LoVo (cell line): ENCODE data around the gene FNDC4.
"Not testable (repeated sequence)": the region's sequence is repeated elsewhere in the genome, so short reads cannot be mapped to it uniquely, and the experiment has no call there.

ENCODE experiments used
- DNase-seq: peaks from one replicate; pipeline ENCODE4 v3.0.0-alpha.2; 2016; ENCODE audit warnings: low spot score

FNDC4 gene, protein sequence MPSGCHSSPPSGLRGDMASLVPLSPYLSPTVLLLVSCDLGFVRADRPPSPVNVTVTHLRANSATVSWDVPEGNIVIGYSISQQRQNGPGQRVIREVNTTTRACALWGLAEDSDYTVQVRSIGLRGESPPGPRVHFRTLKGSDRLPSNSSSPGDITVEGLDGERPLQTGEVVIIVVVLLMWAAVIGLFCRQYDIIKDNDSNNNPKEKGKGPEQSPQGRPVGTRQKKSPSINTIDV

DNA sequence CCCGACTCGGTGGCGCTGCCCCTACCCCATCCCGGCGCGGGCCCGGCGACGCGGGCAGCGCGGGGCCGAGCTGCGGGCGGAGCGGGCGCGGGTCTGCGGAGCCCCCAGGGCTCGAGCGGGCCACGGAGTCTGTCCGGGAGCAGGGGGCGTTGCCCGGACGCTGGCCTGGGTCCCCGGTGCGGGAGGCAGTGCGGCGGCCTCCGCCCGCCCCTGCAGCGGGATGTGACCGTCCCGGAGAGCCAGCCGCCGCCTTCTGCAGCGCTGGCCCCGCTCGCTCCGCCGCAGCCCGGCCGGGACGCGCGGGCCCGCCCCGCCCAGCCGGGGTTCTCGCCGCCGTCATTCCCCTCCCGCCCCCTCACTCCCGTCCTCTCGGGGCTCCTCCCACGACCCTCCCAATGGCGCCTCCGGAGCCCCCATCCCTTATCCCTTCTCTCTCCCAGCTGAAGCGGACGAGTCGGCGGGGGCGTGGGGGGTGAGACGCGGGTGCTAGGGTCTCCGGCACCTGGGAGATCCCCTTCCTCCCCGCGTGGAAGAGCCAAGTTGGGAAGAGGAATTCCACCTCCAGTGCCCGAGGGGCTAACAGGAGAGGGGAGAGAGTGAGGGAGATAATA, at the start of gene FNDC4:
TSS of gene FNDC4 (minus strand) at position 257 of the 611 bp plus-strand sequence. CDS start 521 bp downstream, outside the sequence.
- DNase-seq, result peak; percentile 19

DNA sequence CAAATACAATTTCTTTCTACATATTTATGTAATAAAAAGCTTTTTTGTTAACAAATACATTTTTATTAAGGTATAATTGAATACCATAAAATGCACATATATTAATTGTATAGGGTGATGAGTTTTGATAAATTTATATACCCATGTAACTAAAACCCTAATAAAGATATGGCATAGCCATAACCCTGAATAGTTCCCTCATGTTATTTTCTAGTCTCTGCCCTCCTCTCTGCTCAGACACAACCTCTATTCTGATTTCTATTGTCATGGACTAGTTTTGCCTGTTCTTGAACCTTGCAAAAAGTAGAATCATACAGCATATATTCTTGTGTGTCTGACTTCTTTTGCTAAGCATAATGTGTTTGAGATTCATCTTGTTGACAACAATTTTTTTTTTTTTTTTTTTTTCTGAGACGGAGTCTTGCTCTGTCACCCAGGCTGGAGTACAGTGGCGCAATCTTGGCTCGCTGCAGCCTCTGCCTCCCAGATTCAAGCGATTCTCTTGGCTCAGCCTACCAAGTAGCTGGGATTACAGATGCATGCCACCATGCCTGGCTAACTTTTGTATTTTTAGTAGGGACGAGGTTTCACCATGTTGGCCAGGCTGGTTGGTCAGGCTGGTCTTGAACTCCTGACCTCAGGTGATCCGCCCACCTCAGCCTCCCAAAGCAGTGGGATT, 49.3 kb upstream of the FNDC4 start:
- no peak for DNase-seq

DNA sequence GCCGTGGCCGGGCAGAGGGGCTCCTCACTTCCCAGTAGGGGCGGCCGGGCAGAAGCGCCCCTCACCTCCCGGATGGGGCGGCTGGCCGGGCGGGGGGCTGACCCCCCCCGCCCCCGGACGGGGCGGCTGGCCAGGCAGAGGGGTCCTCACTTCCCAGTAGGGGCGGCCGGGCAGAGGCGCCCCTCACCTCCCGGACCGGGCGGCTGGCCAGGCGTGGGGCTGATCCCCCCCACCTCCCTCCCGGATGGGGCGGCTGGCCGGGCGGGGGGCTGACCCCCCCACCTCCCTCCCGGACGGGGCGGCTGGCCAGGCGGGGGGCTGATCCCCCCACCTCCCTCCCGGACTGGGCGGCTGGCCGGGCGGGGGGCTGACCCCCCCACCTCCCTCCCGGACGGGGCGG, 44.6 kb upstream of the FNDC4 start:
- DNase-seq, result not testable (repeated sequence)

DNA sequence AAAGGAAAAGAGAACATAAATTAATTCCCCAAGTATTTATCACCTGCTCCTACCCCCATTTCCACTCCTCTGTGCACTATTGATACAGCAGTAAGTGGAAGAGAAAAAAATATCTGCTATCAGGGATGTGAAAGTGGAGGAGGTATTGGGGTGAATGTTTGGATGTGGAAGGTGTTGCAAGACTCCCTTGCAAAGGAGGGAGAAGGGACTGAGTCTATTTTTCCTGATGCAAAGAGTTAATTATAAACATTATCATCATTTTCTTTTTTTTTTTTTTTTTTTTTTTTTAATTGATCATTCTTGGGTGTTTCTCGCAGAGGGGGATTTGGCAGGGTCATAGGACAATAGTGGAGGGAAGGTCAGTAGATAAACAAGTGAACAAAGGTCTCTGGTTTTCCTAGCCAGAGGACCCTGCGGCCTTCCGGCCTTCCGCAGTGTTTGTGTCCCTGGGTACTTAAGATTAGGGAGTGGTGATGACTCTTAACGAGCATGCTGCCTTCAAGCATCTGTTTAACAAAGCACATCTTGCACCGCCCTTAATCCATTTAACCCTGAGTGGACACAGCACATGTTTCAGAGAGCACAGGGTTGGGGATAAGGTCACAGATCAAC, 43.9 kb upstream of the FNDC4 start:
- DNase-seq, result not testable (repeated sequence)

DNA sequence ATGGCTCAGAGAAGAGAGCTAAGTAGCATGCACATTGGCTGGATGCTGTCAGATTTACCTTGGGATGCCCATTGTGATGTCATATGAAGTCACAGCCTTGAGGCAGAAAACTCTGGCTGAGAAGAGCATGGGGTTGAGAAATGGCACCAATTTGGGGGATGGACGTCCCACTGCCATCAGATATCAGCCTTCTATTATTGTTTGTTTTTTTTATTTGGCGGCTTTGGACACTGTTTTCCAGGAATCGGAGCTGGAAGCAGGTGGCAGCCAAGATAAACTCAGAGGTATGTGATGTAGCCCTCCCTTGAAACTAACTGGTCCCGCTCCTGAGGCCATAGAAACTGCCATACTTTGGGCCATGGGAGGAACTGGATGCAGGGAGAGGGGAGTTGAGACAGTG, 42.3 kb upstream of the FNDC4 start:
- DNase-seq, result no peak

DNA sequence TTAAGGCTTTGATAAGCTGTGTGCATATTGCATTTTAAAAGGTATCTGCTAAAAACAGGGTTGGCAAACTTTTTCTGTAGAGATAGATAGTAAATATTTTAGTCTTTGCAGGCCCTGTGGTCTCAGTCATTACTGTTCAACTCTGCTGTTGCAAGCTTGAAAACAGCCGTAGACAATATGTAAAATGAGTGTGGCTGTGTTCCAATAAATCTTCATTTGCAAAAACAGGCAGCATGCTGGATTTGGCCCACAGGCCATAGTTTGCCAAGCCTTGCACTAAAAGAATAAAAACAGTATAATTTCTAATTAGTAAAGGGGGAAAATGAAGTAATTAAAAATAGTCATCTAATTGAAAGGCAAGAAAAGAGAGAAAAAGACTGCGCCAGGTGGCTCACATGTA, 37.0 kb upstream of the FNDC4 start:
- DNase-seq, result no peak

DNA sequence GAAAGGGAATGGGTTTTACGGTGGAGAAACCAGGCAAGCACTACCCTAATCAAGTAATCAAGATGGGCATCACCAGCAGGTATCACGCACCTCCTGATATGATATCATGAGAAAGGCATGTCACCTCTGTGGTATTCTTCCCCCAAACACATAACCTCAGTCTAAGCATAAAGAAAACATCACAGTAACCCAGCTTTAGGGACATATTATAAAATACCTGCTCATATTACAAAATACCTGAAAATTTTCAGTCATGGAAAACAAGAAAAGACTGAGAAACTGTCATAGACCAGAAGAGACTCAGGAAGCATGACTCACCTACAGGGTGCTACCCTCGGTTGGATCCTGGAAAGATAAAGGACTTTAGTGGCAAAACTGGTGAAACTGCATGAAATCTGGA, 32.2 kb upstream of the FNDC4 start:
- DNase-seq, result no peak

DNA sequence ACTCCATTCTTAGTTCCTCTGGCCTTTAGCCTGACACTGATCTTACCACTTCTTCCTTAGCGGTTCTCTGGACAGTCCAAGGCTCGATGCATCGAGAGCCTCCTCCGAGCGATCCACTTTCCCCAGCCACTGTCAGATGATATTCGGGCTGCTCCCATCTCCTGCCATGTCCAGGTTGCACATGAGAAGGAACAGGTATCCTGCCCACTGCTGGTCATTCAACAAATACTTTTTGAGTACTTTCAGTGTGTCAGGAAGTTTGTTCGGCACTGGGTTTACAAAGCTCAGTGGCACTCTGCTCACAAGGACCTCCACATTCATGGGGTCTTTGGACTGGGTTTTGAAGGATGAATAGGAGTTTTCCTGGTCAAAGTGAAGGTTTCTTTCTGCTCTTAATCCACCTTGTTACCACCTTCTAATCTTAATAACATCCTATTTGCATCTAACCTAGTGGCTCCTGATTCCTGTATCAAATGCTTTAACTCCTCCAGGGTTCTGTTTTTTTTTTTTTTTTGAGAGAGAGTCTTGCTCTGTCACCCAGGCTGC, 27.5 kb upstream of the FNDC4 start:
- DNase-seq, result no peak

DNA sequence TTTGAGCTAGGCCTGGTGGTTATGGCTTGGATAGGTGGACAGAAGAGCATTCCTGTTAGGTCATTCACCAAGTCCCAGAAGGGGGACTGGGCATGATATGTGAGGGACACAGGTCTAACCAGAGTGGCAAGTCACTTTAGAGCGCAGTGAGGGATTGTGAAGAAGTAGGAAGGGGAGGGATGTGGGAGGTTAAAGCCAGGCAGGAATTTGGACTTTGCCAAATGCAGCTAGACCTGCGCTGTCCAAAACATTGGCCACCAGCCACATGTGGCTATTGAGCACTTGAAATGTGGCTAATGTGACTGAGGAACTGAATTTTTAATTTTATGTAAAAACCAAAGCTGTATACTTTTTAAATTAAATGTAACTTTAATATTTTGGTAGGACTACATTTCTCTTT, 25.3 kb upstream of the FNDC4 start:
- no peak for DNase-seq

DNA sequence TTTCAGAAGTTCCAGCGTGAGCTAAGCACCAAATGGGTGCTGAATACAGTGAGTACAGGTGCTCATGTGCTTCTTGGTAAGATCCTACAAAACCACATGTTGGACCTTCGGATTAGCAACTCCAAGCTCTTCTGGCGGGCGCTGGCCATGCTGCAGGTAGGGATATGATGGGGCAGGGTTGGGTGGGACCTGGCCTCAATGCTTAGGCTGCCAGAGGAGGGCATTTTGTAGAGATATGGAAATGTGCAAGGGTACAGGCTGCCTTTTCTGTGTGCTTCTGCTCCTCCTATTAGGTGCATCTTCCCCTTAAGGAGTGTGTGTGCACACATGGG, 23.7 kb upstream of the FNDC4 start:
- no peak for DNase-seq

DNA sequence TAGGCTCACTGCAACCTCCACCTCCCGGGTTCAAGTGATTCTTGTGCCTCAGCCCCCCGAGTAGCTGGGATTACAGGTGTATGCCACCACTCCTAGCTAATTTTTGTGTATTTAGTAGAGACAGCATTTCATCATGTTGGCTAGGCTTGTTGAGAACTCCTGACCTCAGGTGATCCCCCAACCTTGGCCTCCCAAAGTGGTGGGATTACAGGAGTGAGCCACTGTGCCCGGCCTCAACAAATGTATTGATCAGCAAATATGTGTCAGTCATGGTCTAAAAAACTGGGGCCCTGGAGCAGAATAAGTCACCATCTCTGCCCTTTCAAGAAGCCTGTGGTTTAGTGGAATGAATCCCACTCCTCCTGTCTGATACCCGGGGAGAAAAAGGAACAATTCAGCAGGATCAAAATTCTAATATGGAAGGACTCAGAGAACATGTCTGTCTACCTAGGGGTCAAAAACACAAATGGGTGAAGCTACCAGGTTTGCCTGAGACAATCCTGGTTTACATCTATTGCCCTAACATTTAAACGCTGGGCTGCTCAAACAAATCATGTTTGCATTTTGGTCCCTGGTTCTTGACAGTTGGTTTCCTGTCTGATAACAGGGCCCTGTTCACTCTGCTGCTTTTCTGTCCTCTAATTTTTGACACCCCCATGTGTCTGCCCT, 23.2 kb upstream of the FNDC4 start:
- DNase-seq, result no peak

DNA sequence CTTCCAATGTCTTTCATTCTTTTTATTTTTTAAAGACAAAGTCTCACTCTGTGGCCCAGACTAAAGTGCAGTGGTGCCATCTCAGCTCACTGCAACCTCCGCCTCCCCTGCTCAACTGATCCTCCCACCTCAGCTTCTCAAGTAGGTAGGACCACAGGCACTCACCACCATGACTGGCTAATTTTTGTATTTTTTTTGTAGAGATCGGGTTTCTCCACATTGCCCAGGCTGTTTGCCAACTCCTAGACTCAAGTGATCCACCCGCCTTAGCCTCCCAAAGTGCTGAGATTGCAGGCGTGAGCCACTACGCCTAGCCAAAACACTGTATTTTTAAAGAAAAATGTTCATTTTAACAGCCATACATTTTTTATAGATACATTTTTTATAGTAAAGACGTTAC, 14.3 kb upstream of the FNDC4 start:
- no peak for DNase-seq

DNA sequence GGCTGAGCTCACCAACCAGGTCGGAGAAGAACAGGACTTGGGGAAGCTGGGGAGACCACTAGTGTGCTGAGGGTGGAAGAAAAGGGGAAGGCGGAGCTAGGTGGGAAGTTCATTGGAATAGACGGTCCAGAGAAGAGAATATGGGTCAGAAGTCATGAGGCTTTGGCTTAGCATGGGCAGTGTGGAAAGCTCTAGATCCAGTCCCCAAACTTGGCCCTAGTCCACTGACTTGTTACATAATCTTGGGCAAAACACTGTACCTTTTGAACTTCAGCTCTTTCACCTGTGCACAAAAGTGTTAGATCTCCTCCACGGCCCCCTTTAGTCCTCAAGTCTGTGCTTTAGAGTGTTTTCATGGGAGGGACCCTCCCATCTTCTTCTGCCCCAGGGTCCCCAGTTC, 12.3 kb upstream of the FNDC4 start:
- DNase-seq, result no peak

DNA sequence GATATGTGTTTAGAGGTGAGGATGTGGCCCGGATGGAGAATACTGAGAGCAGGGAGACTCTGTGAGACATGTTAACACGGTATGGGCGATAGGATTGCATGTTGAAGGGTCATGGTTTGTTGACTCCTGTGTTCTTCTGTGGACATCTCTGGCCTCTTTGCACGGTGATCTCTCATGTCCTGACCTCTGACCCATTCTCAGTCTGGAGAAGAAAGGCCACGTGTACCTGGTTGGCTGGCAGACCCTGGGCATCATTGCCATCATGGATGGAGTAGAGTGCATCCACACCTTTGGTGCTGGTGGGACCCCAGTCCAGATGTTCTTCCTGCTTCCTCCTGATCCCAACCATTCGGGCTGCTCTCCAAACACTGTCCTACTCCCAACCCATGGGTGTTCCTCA, 11.6 kb upstream of the FNDC4 start:
- no peak for DNase-seq

DNA sequence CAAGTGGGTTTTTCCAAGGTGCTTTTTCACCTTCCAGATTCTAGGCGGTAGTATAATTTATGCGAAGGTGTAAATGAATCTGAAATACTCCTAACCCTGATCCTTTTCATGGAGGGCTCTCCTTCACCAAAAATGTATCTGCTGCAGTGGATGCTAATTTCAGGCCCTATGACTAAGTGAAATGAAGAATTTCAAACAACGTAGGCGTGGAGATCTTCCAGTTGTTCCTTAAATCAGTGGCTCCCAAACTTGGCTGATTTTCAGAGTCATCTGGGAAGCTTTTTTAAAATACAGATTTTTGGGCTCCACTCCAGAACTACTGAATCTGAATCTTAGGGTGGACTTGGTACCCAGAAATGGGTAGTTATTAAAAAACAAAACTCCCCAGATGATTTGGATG, 7.1 kb upstream of the FNDC4 start:
- DNase-seq, result no peak

DNA sequence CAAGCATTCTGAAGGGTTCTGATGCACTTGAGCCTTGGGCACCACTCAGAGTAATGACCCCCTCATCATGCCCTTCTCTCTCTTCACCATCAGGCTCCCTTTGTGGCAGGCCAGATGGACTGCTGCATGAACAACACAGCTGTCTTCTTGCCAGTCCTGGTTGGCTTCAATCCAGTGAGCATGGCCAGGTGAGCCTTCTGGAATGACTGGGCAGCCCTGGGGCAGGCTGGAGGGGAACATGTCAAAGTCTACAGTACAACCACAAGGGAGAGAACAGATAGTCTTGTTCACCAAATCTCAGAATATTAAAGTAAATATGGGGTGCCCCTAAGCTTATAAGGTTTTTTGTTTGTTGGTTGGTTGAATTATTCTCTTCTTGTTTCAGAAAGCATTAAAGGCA, 6.0 kb upstream of the FNDC4 start:
- DNase-seq, result no peak

DNA sequence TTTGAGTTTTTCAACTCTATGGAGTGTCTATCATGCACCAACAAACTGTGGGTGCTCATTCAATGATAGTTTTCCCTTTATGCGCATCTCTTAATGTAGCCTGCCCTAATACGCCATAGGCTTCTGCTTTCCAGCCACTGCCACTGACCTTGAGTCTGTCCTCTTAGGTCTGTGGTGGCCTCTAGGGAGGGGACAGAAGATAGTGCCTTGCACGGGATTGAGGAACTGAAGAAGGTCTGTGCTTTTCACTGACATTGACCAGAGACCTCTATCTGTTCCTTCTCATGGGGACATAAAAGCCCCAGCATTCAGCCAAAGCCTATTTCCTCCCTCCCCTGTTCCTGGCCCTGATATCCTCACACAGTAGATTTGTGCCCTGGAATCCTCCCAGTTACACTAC, 4.0 kb upstream of the FNDC4 start:
- no peak for DNase-seq

DNA sequence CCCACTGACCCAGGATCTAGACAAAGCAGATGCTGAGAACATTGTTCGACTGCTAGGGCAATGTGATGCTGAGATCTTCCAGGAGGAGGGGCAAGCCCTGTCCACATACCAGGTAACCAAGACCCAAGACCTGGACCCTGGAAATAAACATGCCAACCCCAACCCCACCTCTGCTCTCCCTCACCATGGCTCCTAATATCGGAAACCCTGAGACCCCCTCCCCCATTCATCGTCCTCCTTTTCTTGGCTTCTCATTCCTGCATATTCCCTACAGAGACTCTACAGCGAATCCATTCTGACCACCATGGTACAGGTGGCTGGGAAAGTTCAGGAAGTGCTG, 2.3 kb upstream of the FNDC4 start:
- DNase-seq, result no peak

DNA sequence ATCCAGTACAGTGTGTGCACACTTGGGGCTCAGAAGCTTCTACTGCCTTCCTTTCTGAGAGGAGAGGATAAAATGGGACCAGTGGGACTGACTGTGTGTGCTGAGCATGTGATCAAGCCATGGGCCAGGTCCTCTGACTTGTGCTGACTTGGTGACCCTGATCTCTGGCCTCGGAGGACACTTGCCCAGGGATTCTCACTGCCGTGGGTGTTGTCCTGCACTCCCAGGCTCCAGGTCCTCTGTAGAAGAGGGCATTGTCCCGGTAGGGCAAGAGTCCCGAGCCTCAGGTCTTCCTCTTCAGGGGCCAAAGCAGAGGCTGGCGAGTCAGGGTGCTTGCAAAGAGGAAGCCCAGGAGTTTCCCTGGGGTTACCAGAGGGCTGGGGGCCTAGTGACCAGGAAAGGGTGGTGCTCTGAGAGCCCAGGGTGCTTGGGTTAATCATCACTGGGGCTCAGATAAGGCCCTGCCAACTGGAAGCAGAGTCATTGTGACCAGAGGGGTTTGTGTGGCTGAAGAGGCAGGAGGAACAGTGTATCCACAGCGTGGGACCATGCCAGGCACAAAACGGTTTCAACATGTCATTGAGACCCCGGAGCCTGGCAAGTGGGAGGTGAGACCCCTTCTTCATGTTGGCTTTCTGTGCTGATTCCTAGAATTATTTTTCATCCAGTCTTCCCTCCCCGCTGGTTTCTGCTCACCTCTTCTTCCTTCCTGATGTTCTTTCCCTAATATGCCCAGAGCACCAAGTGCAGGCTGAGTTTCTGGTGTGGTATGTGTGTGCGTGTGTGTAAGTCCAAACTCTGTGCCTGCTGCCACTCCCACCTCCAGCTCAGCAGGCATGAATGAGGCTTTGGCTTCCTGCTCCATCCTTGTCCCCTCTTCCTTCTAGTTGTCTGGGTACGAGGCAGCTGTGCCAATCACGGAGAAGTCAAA, 1.6 kb upstream of the FNDC4 start, which contains the start of gene GCKR:
TSS of gene GCKR (plus strand) at position 483 of the 931 bp plus-strand sequence. CDS start at position 549, 66 bp downstream.
- DNase-seq, result no peak

DNA sequence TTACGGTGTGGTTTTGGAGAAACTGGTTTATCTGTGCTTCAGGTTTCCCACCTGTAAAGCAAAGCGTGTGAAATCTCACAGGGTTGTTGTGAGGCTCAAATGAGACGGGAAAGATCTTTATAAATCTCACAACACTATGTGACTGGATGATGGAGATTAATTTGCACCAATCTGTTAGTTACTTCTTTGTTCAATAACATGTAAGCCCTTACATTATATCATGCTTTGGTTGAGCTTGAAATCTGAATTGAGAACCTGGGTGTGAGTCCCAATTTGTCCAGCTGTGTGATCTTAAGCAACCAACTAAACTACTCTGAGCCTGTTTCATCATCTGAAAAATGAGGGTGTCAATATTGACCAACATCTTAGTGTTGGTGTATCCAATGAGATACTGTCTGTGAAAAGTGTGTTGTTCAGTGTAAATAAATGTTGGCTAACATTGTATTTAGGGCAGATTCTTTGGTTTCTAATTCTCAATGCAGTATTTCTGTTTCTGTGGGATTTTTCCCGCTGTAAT, 898 bp upstream of the FNDC4 start:
- DNase-seq, result no peak

DNA sequence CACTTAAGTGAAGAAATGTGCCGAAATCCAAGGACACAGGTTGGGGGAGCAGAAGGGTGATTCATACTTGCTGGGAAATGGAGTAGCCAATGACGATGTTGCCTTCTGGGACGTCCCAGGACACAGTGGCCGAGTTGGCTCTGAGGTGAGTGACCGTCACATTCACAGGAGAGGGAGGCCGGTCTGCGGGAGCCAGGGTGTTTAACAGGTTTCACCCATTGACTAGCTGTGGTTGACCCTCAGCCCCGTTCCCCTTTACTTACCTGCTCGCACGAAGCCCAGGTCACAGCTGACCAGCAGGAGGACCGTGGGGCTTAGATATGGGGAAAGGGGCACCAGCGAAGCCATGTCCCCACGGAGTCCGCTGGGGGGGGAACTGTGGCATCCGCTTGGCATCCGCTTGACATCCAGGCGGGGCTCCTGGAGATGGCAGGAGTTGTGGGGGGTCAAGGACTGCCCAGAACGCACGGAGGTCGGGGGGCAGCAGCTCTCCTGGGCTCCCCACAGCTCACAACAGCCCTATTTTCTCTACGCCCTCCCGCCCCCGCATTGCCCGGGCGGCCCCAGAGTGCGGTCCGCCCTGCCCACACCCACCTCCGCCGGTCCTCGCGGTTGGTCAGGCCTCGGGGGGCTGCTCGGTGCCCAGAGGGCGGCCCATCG, 586 bp downstream of the FNDC4 start:
- DNase-seq, result no peak
